HG03354 (cell line): ENCODE data around the gene MT1B.
"Not testable (repeated sequence)": the region's sequence is repeated elsewhere in the genome, so short reads cannot be mapped to it uniquely, and the experiment has no call there.

Experiments
- ATAC-seq: cut with Tn5 transposase; IDR thresholded peaks from one replicate; pipeline ENCODE4 v1.9.1; 2021; ENCODE audit warnings: mild to moderate bottlenecking; ENCODE audit not compliant: unreplicated experiment, poor library complexity, severe bottlenecking

The MT1B gene

DNA sequence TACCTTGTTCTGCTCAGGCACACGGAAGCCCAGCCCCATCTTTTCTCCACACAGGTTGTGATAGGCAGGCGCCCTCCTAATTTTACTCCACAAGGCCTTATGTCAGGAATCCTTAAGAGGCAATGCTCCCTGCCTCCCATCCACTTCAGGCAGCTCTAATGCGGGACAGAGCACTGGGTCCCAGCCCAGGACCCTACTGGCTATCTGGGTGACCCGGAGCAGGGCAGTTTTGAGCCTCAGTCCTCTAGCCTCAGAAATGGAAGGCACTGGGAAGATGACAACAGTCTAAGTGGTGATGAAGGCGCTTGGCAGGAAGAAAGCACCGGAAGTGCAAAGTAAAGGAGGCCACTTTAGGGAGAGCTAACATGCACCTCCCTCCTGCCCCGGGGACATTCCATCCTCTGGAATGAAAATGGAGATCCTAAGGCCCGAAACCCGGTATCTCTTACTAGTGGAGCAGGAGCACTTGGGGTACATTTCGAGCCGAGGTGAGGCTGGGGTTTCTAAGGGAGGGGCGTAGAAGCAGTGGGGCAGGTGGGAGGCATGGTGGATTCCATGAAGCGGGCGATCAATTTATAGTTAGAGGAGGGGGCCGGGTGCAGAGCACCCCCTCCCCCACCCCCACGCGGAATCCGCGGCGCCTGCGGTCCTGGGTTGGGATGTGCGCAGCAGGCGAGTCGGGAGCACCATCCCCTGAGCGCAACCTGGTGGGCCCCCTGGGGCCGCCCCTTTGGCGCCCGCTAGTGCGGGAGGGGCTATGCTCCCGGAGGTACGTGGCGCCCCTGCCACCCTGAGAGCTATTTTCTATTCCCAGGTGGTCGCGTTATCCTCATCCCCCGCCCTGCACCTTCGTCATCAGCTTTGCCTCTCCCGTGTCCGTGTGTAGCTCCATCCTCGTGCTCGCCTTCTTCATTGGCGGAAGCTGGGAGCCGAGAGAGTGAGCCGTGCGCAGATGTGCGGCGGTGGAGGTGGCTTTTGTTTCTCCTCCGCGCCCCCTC lies 11.0 kb downstream of the MT1B start:
- ATAC-seq = no peak

- ATAC-seq = no peak
Measured at GRCh38 chr16:56664506-56664905, 12.8 kb downstream of the MT1B start.

DNA sequence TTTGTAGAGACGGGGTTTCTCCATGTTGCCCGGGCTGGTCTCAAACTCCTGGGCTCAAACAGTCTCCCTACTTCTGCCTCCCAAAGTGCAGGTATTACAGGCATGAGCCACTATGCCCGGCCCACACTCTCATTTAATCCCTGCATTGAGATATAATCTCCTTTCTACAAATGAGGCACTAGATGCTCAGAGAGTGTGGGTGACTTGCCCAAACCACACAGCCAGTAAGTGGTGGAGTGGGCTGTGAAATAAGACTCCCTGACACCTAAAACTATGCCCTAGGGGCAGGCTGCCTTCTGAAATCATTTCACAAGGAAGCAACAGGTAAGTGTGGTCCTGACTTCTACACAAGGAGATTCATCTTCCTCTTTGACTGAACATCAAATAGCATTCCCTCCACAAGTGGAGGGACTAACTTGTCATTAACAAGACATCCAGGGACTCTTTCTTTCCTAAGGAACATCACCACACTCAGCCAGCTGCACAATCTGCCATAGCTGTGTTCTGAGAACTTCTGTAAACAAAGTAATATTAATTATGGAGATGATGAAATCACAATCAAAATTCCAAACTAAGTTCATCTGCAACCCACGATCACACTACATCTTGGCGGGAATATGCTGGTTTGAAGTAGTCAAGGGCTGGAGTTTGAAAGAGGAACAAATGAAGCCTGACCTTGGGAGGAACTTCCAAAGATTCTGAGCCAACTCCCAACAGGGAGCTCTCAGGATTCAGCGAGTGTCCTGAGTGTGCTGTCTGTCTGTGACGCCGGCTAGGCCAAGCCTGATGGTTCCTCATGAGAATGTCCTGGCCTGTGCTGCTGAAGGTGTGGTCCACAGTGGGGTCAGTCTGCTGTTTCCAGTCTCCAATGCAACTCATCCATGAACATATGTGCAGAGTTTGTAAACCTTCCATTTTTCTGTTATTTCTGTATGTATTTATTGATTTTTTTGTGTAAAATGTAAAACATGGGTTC lies 13.9 kb downstream of the MT1B start:
- not testable (repeated sequence) for ATAC-seq

- no peak for ATAC-seq
Measured at GRCh38 chr16:56667581-56668571, 16.2 kb downstream of the MT1B start, which contains the start of gene MT1G. Gene MT1G, minus strand, starts transcription at chr16:56668065. Its CDS starts 72 bp downstream, at chr16:56667993.

- no peak for ATAC-seq
Measured at GRCh38 chr16:56669005-56669839, 17.5 kb downstream of the MT1B start, which contains the start of gene MT1H. Gene MT1H, plus strand, starts transcription at chr16:56669814. Its CDS starts 71 bp downstream, at chr16:56669885.

GRCh38 chr16:56669840-56670619 lies 18.3 kb downstream of the MT1B start:
- ATAC-seq = no peak

DNA sequence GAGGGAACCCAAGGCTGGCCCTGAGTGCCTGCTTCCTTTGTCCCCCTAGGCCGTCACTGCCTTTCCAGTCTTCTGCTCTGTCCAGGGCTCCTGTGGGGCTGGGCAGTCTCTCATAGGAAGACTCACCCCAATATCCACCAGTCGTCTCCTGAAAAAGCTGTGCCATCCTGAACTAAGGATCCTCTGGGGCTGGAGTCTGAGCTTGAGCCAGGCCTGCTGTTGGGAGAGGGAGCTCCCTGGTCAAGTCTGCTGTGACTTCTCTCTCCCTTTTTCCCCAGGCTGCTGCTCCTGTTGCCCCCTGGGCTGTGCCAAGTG lies 18.9 kb downstream of the MT1B start:
- no peak for ATAC-seq

GRCh38 chr16:56671691-56672090 lies 20.0 kb downstream of the MT1B start:
- ATAC-seq = not testable (repeated sequence)

DNA sequence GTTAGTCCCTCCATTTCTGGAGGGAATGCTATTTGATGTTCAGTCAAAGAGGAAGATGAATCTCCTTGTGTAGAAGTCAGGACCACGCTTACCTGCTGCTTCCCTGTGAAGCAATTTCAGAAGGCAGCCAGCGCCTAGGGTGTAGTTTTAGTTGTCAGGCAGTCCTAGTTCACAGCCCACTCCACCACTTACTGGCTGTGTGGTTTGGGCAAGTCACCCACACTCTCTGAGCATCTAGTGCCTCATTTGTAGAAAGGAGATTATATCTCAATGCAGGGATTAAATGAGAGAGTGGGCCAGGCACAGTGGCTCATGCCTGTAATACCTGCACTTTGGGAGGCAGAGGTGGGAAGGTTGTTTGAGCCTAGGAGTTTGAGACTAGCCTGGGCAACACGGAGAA lies 20.5 kb downstream of the MT1B start:
- ATAC-seq = not testable (repeated sequence)

DNA sequence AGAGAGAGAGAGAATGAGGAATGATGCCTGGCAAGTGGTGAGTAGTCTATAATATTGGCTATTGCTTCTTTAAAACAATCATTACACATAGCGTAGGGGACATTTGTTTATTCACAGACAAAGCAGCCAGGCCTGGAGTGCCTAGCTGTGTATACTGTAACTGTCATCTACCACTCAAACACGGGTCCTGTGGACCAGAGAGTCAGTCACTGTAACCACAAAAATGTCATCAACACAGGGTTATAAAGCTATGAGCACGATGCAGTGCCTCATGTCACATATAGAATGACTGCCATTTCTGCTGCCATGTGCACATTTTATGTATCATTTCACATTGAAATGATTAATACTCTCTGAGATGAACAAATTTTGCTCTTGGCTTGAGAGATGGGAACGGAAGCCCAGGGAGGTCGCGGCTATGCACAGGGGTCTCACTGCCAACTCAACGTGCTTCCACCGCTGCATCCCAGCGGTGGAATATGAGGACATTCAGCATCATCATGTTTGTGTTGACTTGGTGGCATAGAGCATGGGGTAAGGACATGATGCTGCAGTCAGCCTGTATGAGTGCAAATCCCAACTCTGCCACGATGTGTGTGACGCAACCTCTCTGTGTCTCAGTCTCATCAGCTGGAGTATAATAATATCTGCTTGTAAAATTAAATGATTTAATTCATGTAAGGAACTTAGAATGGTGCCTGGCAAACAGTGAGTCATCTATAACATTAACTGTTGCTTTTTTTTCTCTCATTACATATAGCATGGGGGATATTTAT lies 21.3 kb downstream of the MT1B start:
- no peak for ATAC-seq

DNA sequence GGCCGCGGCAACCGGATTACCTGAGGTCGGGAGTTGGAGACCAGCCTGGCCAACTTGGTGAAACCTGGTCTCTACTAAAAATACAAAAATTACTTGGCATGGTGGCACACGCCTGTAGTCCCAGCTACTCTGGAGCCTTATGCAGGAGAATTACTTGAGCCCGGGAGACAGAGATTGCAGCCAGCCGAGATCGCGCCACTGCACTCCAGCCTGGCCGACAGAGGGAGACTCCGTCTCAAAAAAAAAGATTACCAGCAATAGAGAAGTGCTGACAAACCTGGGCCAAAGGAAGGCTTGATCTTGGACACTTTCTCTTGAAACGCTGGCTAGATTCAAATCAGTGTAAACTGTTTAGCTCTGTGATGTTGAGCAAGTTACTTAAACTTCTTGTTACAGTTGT lies 22.2 kb downstream of the MT1B start:
- no peak for ATAC-seq

DNA sequence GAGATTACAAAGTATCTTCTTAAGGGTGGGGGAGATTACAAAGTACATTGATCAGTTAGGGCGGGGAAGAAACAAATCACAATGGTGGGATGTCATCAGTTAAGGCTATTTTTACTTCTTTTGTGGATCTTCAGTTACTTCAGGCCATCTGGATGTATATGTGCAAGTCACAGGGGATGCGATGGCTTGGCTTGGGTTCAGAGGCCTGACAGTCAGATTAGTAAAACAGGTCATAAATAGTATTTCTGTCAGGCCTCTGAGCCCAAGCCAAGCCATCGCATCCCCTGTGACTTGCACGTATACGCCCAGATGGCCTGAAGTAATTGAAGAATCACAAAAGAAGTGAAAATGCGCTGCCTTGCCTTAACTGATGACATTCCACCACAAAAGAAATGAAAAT lies 22.9 kb downstream of the MT1B start:
- ATAC-seq = not testable (repeated sequence)

GRCh38 chr16:56675685-56676210 lies 24.1 kb downstream of the MT1B start:
- no peak for ATAC-seq

- no peak for ATAC-seq
Measured at GRCh38 chr16:56677474-56677873, 25.8 kb downstream of the MT1B start.

DNA sequence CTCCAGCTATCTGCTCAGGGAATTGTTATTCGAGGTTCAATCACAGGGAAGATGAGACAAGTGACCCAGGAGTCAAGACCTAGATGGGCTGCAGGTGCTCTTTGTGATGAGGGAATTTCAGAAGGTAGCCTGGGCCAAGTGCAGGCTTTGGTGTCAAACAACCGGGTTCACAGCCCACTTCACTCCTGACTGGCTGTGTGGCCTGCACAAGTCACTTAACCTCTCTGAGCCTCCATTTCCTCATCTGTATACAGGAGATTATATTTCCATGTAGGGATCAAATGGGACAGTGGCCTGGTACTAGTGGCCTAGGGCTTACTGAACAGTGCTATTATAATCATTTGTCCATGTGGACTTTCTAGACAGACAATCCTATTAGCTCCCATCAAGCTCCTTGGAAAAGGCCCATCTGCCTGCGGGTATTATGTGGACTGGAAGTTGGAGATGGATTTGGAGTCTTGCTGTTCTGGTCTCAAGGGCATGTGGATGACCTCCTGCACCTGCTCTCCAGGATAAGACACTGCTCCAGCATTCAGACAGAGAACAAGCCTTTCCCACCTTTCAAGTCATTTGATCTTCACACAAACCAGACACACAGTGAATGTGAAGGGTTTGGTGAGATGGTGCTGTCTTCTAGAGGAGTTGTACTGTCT lies 27.5 kb downstream of the MT1B start:
- ATAC-seq = no peak

DNA sequence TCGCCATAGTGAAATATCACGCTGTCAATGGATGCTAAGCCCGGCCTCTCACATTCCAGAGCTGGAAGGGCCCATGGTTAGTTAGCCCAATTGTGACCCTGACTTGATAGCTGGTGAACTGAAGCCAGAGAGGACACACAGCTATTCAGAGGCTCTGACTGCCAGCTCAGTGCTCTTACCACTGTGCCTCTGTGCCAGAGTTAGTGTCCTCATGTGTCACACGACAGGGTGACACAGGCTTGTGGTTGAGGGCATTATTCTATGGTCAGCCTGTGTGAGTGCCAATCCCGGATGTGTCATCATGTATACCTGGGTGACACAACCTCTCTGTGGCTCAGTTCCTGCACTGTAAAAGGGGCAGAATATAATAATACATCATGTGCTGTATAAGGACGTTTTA lies 28.1 kb downstream of the MT1B start:
- ATAC-seq = no peak
